Body of pancreas (tissue), 4 donors: ENCODE measurements around the gene GDPD5. TPM values are rescaled to one million over a fixed set of nuclear protein-coding genes. Genes with fewer than 3 reads are reported as not detected.
A peak's percentile ranks its signal among the peaks of the same experiment; 100 is the strongest.

Source experiments
- ATAC-seq: fragments of 150-250 bp; one replicate; pipeline ENCODE4 v1.9.1; 2016
- DNase-seq, 4 donors: peaks; one replicate each; pipeline ENCODE4 v3.0.0-alpha.2; 2019
- H3K27ac ChIP-seq, 4 donors: fragments of 200-600 bp; sonication (generic); 1 replicate in 3 of 4; 2 replicates in 1 of 4; pipeline versions ENCODE4 v1.5.1 to v1.6.1; 2016 to 2019; ENCODE audit warnings: mild to moderate bottlenecking in 1 of 4, mixed read lengths in 1 of 4, moderate library complexity in 1 of 4
- H3K27me3 ChIP-seq, 2 donors: fragments of 200-600 bp; sonication (generic); one replicate each; pipeline ENCODE4 v1.6.0; 2016; ENCODE audit warnings: mild to moderate bottlenecking in 1 of 2
- H3K36me3 ChIP-seq, 2 donors: fragments of 200-600 bp; sonication (generic); replicated peaks in 1 of 2; 2 replicates each; pipeline ENCODE4 v1.5.1; 2016; ENCODE audit warnings: low read depth in 2 of 2; ENCODE audit not compliant: insufficient read depth in 1 of 2
- H3K4me1 ChIP-seq: fragments of 200-600 bp; sonication (generic); one replicate; pipeline ENCODE4 v1.6.0; 2016
- H3K4me3 ChIP-seq, 2 donors: fragments of 200-600 bp; sonication (generic); 1 replicate in 1 of 2; 2 replicates in 1 of 2; pipeline ENCODE4 v1.5.1; 2016 to 2019
- H3K9me3 ChIP-seq, 3 donors: fragments of 200-600 bp; sonication (generic); 1 replicate in 2 of 3; 2 replicates in 1 of 3; pipeline ENCODE4 v1.5.1; 2016
- CTCF ChIP-seq, 7 experiments: fragments of 450-650 bp in 4 of 7; fragments of 200-600 bp in 3 of 7; sonication (generic) in 3 of 7; IDR thresholded peaks; one replicate each; pipeline ENCODE4 v1.5.1; 2016 to 2019; ENCODE audit warnings: antibody characterized with exemption in 7 of 7
- POLR2A ChIP-seq, 3 donors: fragments of 450-650 bp; IDR thresholded peaks; one replicate each; pipeline ENCODE4 v1.6.1; 2016; ENCODE audit warnings: antibody characterized with exemption in 3 of 3, mild to moderate bottlenecking in 2 of 3
- WGBS, 2 donors: methylation state at CpG; one replicate each; pipeline ENCODE4 v1.1.5; 2017; 5-methylcytosine and 5-hydroxymethylcytosine counted together
- intact Hi-C: fragments of 100-400 bp; cut with DNase I; formaldehyde crosslinking; loops from one replicate; pipeline ENCODE4 v1.15.1; 2023
- total RNA-seq, 2 donors: library from RNA; depleted of rRNA; stranded (reverse); fragments of >200 nt; gene quantifications; one replicate each; pipeline ENCODE4 v1.1.0, GENCODE V29; 2016

The GDPD5 gene
- total RNA-seq, 2 donors from 2014 or later = 29.6 to 73.2 TPM

- Histone ChIP-seq H3K27ac (peak overlapping the region in 3 of 4 donors; percentile 17 to 57 (median 37)), H3K27me3 (no peaks in the 10 kb centered on the region), H3K9me3 (peaks cover 0 to 4% (median 0%) of the 10 kb centered on the region in 3 donors), H3K4me3 (no peak overlapping the region), H3K36me3 (no peaks in the 10 kb centered on the region), H3K4me1 (peaks cover 26% of the 10 kb centered on the region)
- peak; percentile 93 for ATAC-seq
- TF ChIP-seq CTCF (IDR thresholded peaks at IDR 0.05) (no peak), POLR2A (IDR thresholded peaks at IDR 0.05) (peak; percentile 49 to 82 (median 69))
- intact Hi-C loops = no loop called here
- DNase-seq = peak; percentile 87 to 95 (median 94)
- 34 to 48% methylated on average over 29 to 32 of the region's 32 CpGs for WGBS, 2 donors
Observed at GRCh38 chr11:75428281-75428724, 97.4 kb downstream of the GDPD5 start.

DNA sequence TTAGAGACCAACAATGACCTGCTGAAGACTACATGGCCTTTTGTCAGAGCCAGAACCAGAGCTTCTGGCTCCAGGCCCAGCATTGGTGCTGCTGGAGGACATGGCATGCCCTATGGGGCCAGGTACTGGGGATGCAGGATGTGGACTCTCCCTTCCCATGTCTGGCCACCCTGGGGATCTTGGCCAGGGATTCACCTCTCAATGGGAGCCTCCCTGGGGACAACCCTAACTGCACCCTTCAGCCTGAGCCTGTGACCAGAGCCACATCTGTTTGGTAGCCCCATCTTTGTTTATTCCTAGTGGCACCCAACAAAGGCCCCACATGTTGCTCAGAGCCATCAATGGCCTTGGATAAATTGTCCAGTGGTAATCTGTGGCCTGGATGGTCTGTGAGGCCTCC is 98.6 kb downstream of the GDPD5 start:
- H3K9me3 ChIP-seq = peaks cover 0 to 4% (median 0%) of the 10 kb centered on the region in 3 donors
- H3K4me3 ChIP-seq = no peak overlapping the region
- intact Hi-C loops = no loop called here
- TF ChIP-seq POLR2A (IDR thresholded peaks at IDR 0.05) = no peak
- TF ChIP-seq CTCF (IDR thresholded peaks at IDR 0.05) = no peak
- no peaks in the 10 kb centered on the region for H3K27me3 ChIP-seq
- ATAC-seq (no peak), DNase-seq (no peak)
- H3K27ac ChIP-seq = no peak overlapping the region
- peaks cover 37% of the 10 kb centered on the region for H3K4me1 ChIP-seq
- H3K36me3 ChIP-seq = no peaks in the 10 kb centered on the region

- Histone ChIP-seq H3K36me3 (no peaks in the 10 kb centered on the region), H3K4me3 (no peak overlapping the region), H3K27me3 (no peaks in the 10 kb centered on the region), H3K27ac (no peak overlapping the region), H3K9me3 (peaks cover 0 to 4% (median 0%) of the 10 kb centered on the region in 3 donors), H3K4me1 (peaks cover 41% of the 10 kb centered on the region)
- 91% methylated on average over 5 of the region's 5 CpGs for WGBS, 2 donors
- no peak for ATAC-seq
- TF ChIP-seq POLR2A (IDR thresholded peaks at IDR 0.05) = no peak
- no peak for TF ChIP-seq CTCF (IDR thresholded peaks at IDR 0.05)
- intact Hi-C loops = no loop called here
- no peak for DNase-seq
Observed at GRCh38 chr11:75426720-75427086, 99.0 kb downstream of the GDPD5 start.

DNA sequence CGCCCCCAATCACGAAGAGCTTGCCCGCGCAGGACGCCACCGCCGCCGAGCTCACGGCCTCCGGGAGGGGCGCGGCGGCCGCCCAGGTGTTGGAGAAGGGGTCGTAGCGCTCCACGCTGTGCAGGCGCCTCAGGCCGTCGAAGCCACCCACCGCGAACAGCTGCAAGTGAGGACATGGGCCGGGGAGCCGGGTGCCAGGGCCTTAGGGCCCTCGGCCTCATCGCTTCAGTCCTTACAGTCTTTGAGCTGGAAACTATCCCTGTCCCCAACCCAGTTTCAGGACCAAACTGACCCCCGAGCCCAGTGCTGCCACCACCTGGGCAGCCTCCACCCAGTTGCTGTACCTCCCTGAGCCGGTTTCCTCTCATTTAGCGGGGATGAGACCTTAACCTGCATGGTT is 100.3 kb downstream of the GDPD5 start:
- 83 to 92% methylated on average over 15 to 29 of the region's 29 CpGs for WGBS, 2 donors
- H3K4me3 ChIP-seq = no peak overlapping the region
- no peaks in the 10 kb centered on the region for H3K27me3 ChIP-seq
- intact Hi-C loops = no loop called here
- no peak for ATAC-seq
- TF ChIP-seq CTCF (IDR thresholded peaks at IDR 0.05) (no peak), POLR2A (IDR thresholded peaks at IDR 0.05) (no peak)
- no peak for DNase-seq
- peaks cover 0 to 4% (median 0%) of the 10 kb centered on the region in 3 donors for H3K9me3 ChIP-seq
- H3K36me3 ChIP-seq = no peaks in the 10 kb centered on the region
- peaks cover 42% of the 10 kb centered on the region for H3K4me1 ChIP-seq
- no peak overlapping the region for H3K27ac ChIP-seq

GRCh38 chr11:75424396-75424795 is 101.3 kb downstream of the GDPD5 start:
- Histone ChIP-seq H3K4me3 (no peak overlapping the region), H3K36me3 (no peaks in the 10 kb centered on the region), H3K27me3 (no peaks in the 10 kb centered on the region), H3K9me3 (peaks cover 0 to under 1% (median 0%) of the 10 kb centered on the region in 3 donors), H3K4me1 (peaks cover 33% of the 10 kb centered on the region), H3K27ac (no peak overlapping the region)
- DNase-seq (no peak), ATAC-seq (no peak)
- intact Hi-C loops = no loop called here
- 94 to 95% methylated on average over 1 of the region's 1 CpG for whole genome bisulfite sequencing, 2 donors
- TF ChIP-seq POLR2A (IDR thresholded peaks at IDR 0.05) = no peak
